Fibroblast of lung (primary cell): ENCODE results near the gene SEC14L5. TPM values are rescaled to one million over a fixed set of nuclear protein-coding genes. Genes with fewer than 3 reads are reported as not detected.

Source experiments
- DNase-seq, 2 donors: peaks; one replicate each; pipeline versions ENCODE4 v3.0.0 to v3.0.0-alpha.2; 2010; ENCODE audit warnings: low read depth in 2 of 2
- H2AFZ ChIP-seq: 2 replicates; pipeline ENCODE4 v1.5.1; 2012; ENCODE audit warnings: low read length, control low read depth, inconsistent platforms
- H3K27ac ChIP-seq: 2 replicates; pipeline ENCODE4 v1.5.1; 2011; ENCODE audit warnings: low read length, control low read depth; ENCODE audit not compliant: insufficient read depth
- H3K27me3 ChIP-seq: 2 replicates; pipeline ENCODE4 v1.5.1; 2011; ENCODE audit warnings: mild to moderate bottlenecking, low read length; ENCODE audit not compliant: control insufficient read depth, insufficient read depth
- H3K36me3 ChIP-seq: 2 replicates; pipeline ENCODE4 v1.5.1; 2011; ENCODE audit warnings: low read length; ENCODE audit not compliant: control insufficient read depth, insufficient read depth
- H3K4me1 ChIP-seq: 2 replicates; pipeline ENCODE4 v1.5.1; 2011; ENCODE audit warnings: low read length; ENCODE audit not compliant: control insufficient read depth, insufficient read depth; ENCODE audit errors: extremely low read depth
- H3K4me2 ChIP-seq: 2 replicates; pipeline ENCODE4 v1.5.1; 2011; ENCODE audit warnings: low read length, control low read depth; ENCODE audit not compliant: insufficient read depth; ENCODE audit errors: extremely low read depth
- H3K4me3 ChIP-seq, 4 experiments: fragments of 200-600 bp in 1 of 4; sonication (generic) in 1 of 4; replicated peaks in 1 of 4; 2 replicates each; pipeline ENCODE4 v1.5.1; 2011 to 2016; ENCODE audit warnings: low read length in 4 of 4, low read depth in 3 of 4, mild to moderate bottlenecking in 3 of 4, control low read depth in 2 of 4, inconsistent platforms in 1 of 4, mixed read lengths in 1 of 4; ENCODE audit not compliant: insufficient read depth in 1 of 4; ENCODE audit errors: control extremely low read depth in 1 of 4
- H3K79me2 ChIP-seq: 2 replicates; pipeline ENCODE4 v1.5.1; 2012; ENCODE audit warnings: mild to moderate bottlenecking, low read length, inconsistent platforms; ENCODE audit not compliant: control insufficient read depth, insufficient read depth
- H3K9ac ChIP-seq: 2 replicates; pipeline ENCODE4 v1.5.1; 2011; ENCODE audit warnings: mild to moderate bottlenecking, low read length, control low read depth; ENCODE audit not compliant: insufficient read depth
- H3K9me3 ChIP-seq: 2 replicates; pipeline ENCODE4 v1.5.1; 2012; ENCODE audit warnings: low read depth, low read length; ENCODE audit not compliant: control insufficient read depth, insufficient read depth
- H4K20me1 ChIP-seq: 2 replicates; pipeline ENCODE4 v1.5.1; 2011; ENCODE audit warnings: low read length; ENCODE audit not compliant: control insufficient read depth, insufficient read depth; ENCODE audit errors: extremely low read depth
- CTCF ChIP-seq, 2 donors: IDR thresholded peaks in 1 of 2; conservative IDR thresholded peaks in 1 of 2; 1 replicate in 1 of 2; 2 replicates in 1 of 2; pipeline ENCODE4 v1.5.1; 2011 to 2012; ENCODE audit warnings: low read length in 2 of 2, control low read depth in 1 of 2, inconsistent platforms in 1 of 2, low read depth in 1 of 2, mild to moderate bottlenecking in 1 of 2
- EZH2 ChIP-seq: IDR thresholded peaks from 2 replicates; pipeline ENCODE4 v1.5.1; 2012; ENCODE audit warnings: low read length, control low read depth, mild to moderate bottlenecking; ENCODE audit errors: missing control alignments
- polyA plus RNA-seq, 2 donors: library from polyadenylated mRNA; depleted of rRNA in 1 of 2; stranded (reverse) in 1 of 2; unstranded in 1 of 2; fragments of >200 nt; gene quantifications; 2 replicates each; pipeline ENCODE4 v1.2.1, GENCODE V29; 2011 to 2012; ENCODE audit warnings: missing spikeins in 1 of 2
- total RNA-seq: library from RNA; depleted of rRNA; stranded (reverse); fragments of >200 nt; gene quantifications from 2 replicates; pipeline ENCODE4 v1.2.1, GENCODE V29; 2014

Gene SEC14L5
- total and polyA plus RNA-seq, 2 donors (not counting 1 experiment from before 2014, with no cell fraction given): 0.05 to 0.99 TPM

- no peak overlapping the region for H3K27ac ChIP-seq
- DNase-seq: no peak
- H3K79me2 ChIP-seq: no peaks in the 10 kb centered on the region
- no peaks in the 10 kb centered on the region for H3K4me1 ChIP-seq
- H3K27me3 ChIP-seq: no peaks in the 10 kb centered on the region
- no peaks in the 10 kb centered on the region for H3K36me3 ChIP-seq
- no peak overlapping the region for H3K4me2 ChIP-seq
- H3K9me3 ChIP-seq: no peaks in the 10 kb centered on the region
- no peak for TF ChIP-seq CTCF (conservative IDR thresholded peaks at IDR 0.05 in 1 of 2, IDR thresholded peaks at IDR 0.05 in 1 of 2; ENCODE audit: low read depth in 1 of 2, low read length in 2 of 2)
- TF ChIP-seq EZH2: no peak
- H3K9ac ChIP-seq: no peak overlapping the region
- H2AFZ ChIP-seq: no peak overlapping the region
- no peak overlapping the region for H3K4me3 ChIP-seq
- H4K20me1 ChIP-seq: no peaks in the 10 kb centered on the region
Observed at GRCh38 chr16:5016967-5017677, 59.0 kb downstream of the SEC14L5 start.

GRCh38 chr16:5017678-5017969 is 59.5 kb downstream of the SEC14L5 start:
- Histone ChIP-seq H2AFZ (no peak overlapping the region), H3K36me3 (no peaks in the 10 kb centered on the region), H3K79me2 (no peaks in the 10 kb centered on the region), H3K9ac (no peak overlapping the region), H3K9me3 (no peaks in the 10 kb centered on the region), H4K20me1 (no peaks in the 10 kb centered on the region), H3K4me2 (no peak overlapping the region), H3K4me3 (no peak overlapping the region), H3K27ac (no peak overlapping the region), H3K4me1 (no peaks in the 10 kb centered on the region), H3K27me3 (no peaks in the 10 kb centered on the region)
- no peak for DNase-seq
- TF ChIP-seq EZH2 (no peak), CTCF (conservative IDR thresholded peaks at IDR 0.05 in 1 of 2, IDR thresholded peaks at IDR 0.05 in 1 of 2; ENCODE audit: low read depth in 1 of 2, low read length in 2 of 2) (no peak)

- no peak overlapping the region for H2AFZ ChIP-seq
- no peaks in the 10 kb centered on the region for H3K4me1 ChIP-seq
- H3K27ac ChIP-seq: no peak overlapping the region
- H3K79me2 ChIP-seq: no peaks in the 10 kb centered on the region
- H3K9me3 ChIP-seq: no peaks in the 10 kb centered on the region
- H3K4me3 ChIP-seq: no peak overlapping the region
- no peak for TF ChIP-seq CTCF (conservative IDR thresholded peaks at IDR 0.05 in 1 of 2, IDR thresholded peaks at IDR 0.05 in 1 of 2; ENCODE audit: low read depth in 1 of 2, low read length in 2 of 2)
- no peaks in the 10 kb centered on the region for H4K20me1 ChIP-seq
- no peaks in the 10 kb centered on the region for H3K27me3 ChIP-seq
- H3K9ac ChIP-seq: no peak overlapping the region
- peak in 1 of 2 donors; percentile 11 for DNase-seq
- H3K4me2 ChIP-seq: no peak overlapping the region
- H3K36me3 ChIP-seq: no peaks in the 10 kb centered on the region
Observed at GRCh38 chr16:5018793-5019192, 60.7 kb downstream of the SEC14L5 start.
